HG02623 (cell line): ENCODE data around the gene TTC28.
"Not testable (repeated sequence)": the region's sequence is repeated elsewhere in the genome, so short reads cannot be mapped to it uniquely, and the experiment has no call there.

ENCODE experiments used
- ATAC-seq: cut with Tn5 transposase; IDR thresholded peaks from one replicate; pipeline ENCODE4 v1.9.1; 2021; ENCODE audit warnings: moderate library complexity; ENCODE audit not compliant: unreplicated experiment

TTC28 gene

DNA sequence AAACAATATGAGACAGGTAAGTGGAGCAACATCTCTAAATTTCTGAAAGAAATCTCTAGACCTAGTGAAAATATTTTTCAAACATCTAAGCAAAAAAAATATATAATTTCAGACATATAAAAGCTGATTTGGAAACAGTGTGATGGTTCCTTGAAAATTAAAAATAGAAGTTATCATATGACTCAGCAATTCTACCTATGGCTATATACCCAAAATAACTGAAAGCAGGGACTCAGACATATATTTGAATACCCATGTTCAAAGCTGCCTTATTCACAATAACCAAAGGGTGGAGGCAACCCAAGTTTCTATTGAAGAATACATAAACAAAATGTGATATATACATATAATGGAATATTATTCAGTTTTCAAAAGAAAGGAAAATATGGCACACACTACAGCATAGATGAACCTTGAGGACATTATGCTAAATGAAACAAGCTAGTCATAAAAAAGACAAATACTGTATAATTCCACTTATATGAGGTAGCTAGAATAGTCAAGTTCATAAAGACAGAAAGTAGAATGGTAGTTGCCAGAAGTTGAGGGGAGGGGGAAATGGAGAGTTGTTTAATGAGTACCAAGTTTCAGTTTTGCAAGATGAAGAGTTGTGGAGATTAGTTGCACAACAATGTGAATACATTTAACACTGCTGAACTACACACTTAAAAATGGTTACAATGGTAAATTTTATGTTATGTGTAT, 300.4 kb downstream of the TTC28 start:
- ATAC-seq = no peak

DNA sequence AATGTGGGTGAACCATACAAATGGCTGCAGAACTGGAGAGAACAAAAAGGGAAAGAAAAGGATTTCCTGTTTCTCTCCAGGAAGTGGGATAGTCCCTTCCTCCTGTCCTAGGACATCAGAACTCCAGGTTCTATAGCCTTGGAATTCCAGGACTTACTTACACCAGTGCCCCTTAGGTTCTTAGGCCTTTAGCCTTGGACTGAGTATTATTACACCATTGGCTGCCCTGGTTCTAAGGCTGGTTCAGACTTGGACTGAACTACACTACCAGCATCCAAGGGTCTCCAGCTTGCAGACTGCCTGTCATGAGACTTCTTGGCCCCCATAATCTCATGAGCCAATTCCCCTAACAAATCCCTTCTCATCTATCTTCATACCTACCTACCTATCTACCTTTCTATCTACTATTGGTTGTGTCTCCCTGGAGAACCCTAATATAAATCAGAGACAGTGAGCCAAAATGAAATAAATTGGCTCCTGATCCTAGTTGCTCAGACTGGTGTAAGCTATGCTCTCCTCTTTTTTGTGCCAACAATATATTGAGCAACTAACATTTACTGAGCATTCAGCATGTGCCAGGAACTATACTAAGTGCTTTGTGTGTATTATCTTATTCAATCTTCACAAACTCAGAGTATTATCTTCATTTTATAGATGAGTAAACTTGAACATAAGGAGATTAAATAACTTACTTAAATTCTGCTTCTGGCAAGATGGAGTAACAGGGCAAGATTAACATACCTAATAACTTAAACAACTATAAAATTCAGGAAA, 303.7 kb downstream of the TTC28 start:
- ATAC-seq = no peak

DNA sequence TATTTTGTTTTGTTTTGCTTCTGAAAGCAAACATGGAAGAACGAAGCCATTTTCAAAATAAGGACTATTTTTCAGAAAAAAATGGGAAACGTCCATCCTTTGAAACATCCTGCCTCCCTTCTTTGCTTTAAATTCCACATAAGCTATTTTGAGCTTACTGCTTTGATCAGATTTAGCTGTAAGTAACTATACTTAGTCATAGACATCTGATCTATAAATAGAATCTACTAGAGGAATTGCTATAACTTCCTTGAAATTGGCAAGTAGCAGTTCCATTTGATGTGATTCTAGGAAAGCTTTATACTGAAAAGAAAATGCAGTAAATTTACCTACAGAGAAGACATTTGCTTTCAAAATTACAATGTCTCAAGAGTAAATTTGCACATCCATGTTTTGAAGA, 305.8 kb downstream of the TTC28 start:
- ATAC-seq = no peak

DNA sequence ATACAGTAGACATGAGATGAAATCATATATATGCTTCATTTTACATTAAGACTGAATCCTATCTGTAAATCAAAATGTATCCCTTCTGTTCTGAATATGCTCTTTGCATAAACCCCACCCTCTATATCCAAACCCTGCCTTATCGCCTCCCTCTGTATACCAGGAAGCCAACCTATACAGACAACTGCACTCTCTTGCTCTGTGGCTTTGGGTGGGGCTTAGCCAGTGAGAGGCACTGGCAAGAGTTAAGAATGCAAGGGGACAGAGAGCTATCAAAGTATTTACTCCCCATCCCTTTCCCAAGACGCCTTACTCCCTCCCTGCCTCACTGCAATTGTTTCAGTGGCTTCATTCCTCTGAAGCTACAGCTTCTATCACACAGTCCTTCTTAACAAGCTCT, 309.8 kb downstream of the TTC28 start:
- no peak for ATAC-seq

DNA sequence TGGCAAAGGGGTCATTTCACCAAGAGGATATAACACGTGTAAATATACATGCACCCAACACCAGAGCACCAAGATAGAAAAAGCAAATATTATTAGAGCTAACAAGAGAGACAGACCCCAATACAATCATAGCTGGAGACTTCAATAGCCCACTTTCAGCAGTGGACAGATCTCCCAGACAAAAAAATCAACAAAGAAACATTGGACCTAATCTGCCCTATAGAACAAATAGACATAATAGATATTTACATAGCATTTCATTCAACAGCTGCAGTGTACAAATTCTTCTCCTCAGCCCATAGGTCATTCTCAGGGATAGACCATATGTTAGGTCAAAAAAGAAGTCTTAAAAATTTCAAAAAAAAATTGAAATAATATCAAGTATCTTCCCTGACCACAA, 312.8 kb downstream of the TTC28 start:
- ATAC-seq = no peak

DNA sequence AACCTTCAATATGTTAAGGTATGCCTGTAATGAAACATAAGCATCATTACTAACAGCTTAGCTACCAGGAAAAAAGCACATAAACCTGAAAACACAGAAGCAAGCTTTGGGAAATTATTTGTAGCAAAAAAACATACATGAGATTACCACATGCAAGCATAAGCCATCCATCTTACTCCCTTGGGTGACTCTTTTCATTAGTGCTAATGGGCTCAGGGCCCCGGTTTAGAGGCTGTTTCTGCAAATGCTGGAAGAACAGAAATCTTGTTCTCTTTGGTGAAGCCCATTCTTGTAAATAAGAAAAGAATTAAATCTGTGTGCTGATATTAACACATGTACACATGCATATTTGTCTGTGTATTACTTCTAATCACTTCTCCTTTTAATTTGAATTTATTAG, 314.3 kb downstream of the TTC28 start:
- no peak for ATAC-seq

DNA sequence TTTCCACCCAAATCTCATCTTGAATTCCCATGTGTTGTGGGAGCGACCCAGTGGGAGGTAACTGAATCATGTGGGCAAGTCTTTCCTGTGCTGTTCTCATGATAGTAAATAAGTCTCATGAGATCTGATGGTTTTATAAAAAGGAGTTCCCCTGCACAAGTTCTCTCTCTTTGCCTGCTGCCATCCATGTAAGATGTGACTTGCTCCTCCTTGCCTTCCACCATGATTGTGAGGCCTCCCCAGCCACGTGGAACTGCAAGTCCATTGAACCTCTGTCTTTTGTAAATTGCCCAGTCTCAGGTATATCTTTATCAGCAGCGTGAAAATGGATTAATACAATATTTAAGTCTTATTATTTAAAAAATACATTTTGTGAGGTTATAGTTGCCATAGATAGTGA, 315.5 kb downstream of the TTC28 start:
- not testable (repeated sequence) for ATAC-seq

DNA sequence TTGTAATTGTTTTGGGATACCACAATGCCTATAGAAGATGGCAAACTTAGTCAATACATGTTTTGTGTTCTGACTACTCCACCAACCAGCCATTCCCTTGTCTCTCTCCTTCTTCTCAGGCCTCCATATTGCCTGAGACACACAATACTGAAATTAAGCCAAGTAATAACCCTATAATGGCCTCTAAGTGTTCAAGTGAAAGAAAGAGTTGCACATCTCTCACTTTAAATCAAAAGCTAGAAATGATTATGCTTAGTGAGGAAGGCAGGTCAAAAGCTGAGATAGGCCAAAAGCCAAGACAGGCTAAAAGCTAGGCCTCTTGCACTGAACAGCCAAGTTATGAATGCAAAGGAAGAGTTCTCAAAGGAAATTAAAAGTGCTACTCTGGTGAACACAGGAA, 318.7 kb downstream of the TTC28 start:
- no peak for ATAC-seq

DNA sequence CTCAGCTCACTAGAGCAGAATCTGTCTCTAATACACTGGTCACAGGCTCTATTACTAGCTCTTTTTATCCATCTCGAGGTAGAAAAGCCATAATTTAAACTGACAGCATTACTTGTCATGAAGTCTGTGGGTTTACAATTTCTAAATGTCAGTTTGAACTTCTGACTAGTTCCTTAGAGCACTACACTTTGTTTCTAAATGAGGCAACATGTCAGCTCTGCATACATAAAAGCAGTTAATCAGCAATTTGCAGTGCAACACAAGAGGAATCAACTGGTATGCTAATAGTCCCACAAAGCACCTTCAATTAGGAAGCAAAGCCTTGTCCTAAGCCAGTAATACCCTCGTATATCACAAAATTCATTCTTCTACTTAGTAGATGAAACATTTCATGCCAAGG, 321.3 kb downstream of the TTC28 start:
- ATAC-seq = no peak

DNA sequence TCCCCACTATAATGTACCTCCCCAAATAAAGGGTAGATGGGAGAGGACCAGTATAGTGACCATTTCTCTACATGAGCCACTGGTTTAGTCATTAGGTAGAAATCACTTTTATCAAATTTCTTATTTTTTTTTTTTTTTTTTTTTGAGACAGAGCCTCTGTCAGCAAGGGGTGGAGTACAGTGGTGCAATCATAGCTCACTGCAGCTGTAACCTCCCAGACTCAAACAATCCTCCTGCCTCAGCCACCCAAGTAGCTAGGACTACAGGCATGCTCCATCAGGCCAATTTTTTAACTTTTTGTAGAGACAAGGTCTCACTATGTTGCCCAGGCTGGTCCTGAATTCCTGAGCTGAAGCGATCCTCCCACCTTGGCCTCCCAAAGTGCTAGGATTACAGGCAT, 322.4 kb downstream of the TTC28 start:
- no peak for ATAC-seq

DNA sequence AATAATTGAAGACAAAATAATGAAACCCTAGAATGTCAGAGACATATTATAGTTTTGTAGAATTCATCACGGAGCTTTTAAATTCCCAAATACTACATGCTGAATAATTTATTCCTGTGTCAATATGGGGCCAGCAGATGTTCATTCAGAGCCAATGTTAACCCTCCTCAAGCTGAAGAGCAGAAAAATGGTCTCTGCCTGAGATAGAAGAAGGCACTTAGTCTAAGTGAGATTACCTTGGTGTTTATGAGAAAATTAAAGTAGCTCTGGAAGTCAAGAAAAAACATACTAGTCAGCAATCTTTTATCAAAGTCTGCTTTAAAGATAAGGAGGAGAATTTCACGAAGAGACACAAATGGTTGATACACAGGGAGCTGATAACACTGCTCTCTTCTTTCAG, 328.2 kb downstream of the TTC28 start:
- no peak for ATAC-seq

DNA sequence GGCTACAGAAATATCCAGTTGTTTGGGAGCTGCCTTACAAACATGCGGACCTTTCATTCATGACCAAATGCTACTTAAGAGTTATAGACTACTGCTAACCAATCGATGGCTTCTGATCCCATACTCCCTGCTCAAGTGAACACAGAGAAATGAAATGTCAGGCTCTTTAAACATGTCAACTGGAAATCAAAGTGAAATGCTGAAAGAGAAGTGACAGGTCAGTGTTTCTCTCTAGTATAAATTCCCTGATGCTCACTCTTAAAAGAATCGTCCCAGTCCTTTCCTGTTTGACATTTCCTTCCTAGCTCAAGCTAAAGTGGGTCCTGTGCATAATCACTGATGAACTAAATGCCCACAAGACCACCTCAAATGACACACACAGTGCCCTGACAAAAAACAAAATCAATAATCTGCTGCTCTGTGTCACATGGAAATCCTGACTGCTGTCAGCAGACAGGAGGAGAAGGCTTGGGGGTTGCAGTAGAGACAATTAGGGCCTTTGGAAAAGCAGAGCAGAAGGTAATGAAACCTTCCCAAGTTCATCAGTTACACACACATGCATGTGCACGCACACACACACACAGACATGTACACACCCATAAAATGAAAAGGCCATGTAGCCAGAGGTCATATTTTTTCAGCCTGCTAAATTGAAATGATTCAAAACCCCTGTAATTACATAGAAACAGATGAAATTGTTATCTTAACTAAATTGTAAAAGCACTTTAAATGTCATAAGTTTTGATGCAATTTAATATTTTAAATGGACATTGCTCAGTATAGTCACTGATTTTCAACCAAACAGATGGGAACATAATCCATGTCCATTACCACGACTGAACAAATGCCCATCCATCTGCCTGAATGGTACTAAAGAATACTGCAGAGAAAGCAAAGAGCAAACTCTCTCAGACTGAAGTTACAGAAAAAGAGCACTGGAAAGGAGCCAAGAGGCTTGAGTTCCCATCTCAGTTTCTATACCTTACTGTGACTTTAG, 330.7 kb downstream of the TTC28 start:
- ATAC-seq = no peak

DNA sequence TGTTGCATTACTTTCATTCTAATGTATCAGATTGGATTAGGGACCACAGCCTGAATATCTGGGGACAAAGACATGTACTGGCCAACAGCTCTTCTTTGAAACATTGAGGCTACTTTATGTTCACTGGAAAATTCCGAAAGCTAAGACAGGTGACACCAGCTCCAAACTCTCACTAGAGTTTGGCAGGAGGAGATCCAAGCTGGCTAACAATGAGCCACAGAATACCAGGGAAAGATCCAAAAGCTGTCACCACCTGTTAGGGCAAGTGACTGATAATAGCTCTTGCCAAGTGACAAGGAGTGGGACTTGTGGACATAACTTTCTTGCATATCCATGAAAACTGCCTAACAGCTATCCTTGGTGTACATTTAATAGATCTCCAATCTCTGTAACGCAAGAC, 333.3 kb downstream of the TTC28 start:
- no peak for ATAC-seq

DNA sequence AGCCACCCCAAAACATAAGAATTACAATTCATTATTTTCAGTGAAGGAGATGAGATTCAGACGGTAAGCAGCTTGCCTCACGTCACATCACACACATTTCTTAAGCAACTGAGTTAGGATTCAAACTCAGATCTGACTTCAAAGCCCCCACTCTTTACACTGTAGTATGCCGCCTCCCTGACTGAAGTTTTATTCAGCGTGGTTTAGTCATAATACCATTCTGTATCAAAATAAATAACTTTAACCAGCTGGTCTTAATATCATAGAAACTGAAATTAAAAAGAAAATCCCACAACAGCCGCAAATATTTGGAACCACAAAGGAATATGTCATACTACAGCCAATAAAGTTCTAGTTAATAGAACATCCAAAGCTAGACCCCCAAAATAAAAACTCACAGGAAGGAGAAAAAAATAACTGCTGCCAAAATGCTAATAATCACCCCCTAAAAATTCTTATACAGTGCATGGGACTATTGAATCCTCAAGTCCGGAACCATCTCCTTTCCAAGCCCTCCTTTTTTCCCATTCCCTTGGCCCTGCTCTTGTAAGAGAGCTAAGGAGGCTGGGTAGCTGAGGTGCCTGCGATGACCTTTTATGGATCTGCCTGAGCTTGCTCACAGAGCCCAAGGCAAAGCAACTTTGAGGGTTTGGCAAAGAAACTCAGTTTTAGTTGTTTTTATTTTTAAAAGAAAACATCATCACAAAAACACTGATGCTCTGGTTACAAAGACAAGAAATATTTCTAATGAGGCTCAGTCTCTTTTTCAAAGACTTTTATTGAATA, 334.5 kb downstream of the TTC28 start:
- no peak for ATAC-seq

DNA sequence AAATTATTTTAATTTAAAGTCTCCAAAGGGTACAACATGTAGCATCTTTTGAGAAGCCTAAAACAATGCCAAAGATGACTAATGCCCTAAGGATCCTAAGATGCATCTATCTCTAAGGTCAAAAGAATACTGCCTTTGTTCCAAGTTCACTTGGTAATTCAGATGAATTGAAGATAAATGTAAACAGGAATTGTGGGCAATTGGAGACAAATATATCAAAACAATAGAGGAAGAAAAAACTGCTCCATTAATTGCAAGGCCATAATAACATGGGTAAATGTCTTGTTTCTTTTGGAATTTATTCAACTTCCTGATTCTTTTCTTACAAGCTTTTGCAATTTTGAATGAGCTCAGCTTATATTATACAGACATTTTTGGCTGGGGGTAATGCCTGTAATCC, 338.6 kb downstream of the TTC28 start:
- no peak for ATAC-seq

DNA sequence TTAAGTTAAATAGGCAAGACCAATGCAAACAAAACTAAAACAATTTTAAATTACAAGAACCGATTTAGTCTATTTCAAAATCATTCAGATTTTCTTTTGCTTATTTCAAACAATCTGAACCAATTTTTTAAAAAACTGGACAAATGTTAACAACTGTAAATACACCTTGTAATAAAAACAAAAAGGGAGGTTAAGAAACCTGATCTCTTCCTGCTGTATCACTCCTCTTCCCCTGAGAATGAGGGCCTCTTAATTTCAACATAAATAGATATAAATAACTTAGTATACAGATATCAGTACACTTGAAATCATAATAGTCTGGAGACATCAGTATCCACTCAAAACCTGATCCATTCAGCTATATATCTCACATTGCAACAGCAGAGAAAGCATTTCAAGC, 346.6 kb downstream of the TTC28 start:
- no peak for ATAC-seq

DNA sequence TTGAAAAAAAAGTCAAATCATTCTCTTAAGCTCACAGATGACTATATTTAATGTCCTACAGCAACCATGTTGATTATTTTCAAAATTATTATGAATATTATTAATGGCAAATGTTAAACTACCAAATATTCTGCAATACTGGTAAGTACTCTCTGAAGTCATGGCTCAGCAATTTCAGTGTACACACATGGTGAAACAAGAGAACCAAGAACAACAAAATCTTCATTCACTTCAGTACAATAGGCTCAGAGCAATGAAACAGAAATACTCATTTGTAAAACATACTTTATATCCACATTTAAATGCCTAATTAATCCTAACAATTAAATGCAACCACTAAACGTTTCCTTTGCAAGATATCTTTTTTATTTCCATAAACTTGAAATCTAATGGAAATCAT, 347.2 kb downstream of the TTC28 start:
- no peak for ATAC-seq

DNA sequence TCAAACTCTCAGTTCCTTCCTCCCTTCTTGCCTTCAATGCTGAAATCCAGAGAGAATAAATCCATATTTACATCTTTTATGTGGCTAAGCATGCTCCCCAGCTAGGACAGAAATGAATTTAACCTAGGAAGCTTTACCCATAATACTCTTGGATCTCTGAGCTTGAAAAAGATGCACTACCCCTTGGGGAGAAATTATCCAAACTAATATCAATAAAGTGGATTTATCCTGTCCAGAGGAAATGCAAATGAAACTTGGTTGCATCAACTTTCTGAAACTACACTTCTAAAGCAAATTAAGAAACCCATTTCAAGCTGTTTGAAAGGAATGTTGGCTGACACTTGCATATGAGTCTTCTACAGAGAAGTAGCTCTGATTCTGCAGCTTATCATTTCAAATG, 347.9 kb downstream of the TTC28 start:
- no peak for ATAC-seq

DNA sequence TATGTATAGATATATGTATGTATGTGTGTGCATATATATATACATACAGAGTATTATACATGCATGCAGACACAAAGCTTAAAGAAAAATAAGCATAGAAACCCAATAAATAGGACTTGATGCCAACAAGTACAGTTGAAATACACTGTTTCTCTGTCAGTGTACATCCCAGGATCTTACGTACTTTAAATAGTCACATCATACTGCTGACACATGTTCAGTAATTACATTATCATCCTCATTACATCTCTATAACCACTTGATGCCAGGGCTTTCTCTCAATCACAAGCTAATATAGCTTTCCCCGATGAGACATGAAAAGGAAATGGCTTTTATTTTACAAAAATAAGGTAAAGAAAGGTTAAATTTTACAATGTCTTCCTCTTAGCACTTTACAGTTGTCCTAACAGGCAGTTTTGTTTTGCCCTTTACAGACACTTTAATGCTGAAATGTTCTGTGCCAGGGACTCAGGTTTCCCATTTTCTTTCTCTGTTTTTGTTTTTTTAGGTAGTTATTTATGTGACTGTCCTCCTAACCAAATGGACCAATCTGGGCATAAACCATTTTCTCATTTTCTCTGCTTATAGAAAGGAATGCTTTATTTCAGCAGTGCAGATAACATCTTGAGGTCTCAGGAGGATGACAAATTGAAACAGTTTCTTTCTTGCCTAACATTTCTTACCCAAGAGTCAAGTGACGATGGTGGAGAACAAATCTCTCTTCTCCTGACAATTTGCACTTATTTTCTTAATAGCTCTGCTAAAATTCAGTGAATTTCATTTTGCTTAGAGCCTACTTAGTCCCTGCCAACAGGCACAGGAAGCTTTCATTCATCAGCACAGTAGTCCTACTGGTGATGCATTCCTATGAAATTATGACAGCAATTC, 350.2 kb downstream of the TTC28 start:
- ATAC-seq = no peak

DNA sequence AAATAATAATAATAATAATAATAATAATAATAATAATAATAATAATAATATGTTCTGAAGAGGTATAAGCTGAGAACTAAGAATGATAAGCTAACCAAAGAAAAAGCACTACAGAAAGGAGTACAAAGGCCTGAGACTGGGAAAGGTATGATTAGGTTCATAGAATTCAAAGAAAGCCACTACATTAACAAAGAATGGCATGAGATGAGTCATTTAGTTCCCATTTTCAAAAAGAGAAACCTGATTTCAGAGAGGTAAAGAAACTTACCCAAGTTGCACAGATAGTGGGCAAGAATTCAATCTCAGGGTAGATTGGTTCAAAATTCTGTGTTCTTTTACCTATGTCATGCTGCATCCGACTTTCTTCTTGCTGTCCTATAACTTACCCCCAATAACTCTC, 350.9 kb downstream of the TTC28 start:
- no peak for ATAC-seq
